MM.1S (cell line): Measurements from ENCODE around the gene BCL3.
A peak's percentile ranks its signal among the peaks of the same experiment; 100 is the strongest.

ENCODE experiments used
- DNase-seq: peaks from one replicate; pipeline ENCODE4 v3.0.0-alpha.2; 2015
- H2AFZ ChIP-seq: fragments of 300-600 bp; sonication (generic); 2 replicates; pipeline ENCODE4 v1.6.0; 2016; ENCODE audit warnings: antibody characterized with exemption, low read length
- H3F3A ChIP-seq: fragments of 300-600 bp; sonication (generic); 2 replicates; pipeline ENCODE4 v1.6.1; 2016; ENCODE audit warnings: mild to moderate bottlenecking, antibody characterized with exemption, low read length, moderate library complexity, mixed read lengths; ENCODE audit not compliant: insufficient read depth
- H3K27ac ChIP-seq: fragments of 300-600 bp; sonication (generic); 2 replicates; pipeline ENCODE4 v1.5.1; 2016; ENCODE audit warnings: mild to moderate bottlenecking, low read length
- H3K27me3 ChIP-seq: fragments of 300-600 bp; sonication (generic); replicated peaks from 2 replicates; pipeline ENCODE4 v1.6.0; 2016; ENCODE audit warnings: low read length; ENCODE audit not compliant: insufficient read depth
- H3K36me3 ChIP-seq: fragments of 300-600 bp; sonication (generic); replicated peaks from 2 replicates; pipeline ENCODE4 v1.6.1; 2016; ENCODE audit warnings: mild to moderate bottlenecking, low read length, mixed read lengths; ENCODE audit not compliant: insufficient read depth
- H3K4me1 ChIP-seq: fragments of 300-600 bp; sonication (generic); 2 replicates; pipeline ENCODE4 v1.6.1; 2016; ENCODE audit warnings: low read length, mixed read lengths
- H3K4me2 ChIP-seq: fragments of 300-600 bp; sonication (generic); 2 replicates; pipeline ENCODE4 v1.6.0; 2016; ENCODE audit warnings: low read depth, low read length
- H3K4me3 ChIP-seq: fragments of 300-600 bp; sonication (generic); 2 replicates; pipeline ENCODE4 v1.5.1; 2016; ENCODE audit warnings: low read length, mixed read lengths
- H3K79me2 ChIP-seq: fragments of 300-600 bp; sonication (generic); 2 replicates; pipeline ENCODE4 v1.6.1; 2016; ENCODE audit warnings: mixed run types, low read length, mixed read lengths
- H3K9ac ChIP-seq: fragments of 300-600 bp; sonication (generic); 2 replicates; pipeline ENCODE4 v1.6.1; 2016; ENCODE audit warnings: low read length, mixed read lengths
- H3K9me2 ChIP-seq: fragments of 300-600 bp; sonication (generic); replicated peaks from 2 replicates; pipeline ENCODE4 v1.6.1; 2016; ENCODE audit warnings: mild to moderate bottlenecking, low read length, mixed read lengths; ENCODE audit not compliant: insufficient read depth
- H3K9me3 ChIP-seq: fragments of 300-600 bp; sonication (generic); replicated peaks from 2 replicates; pipeline ENCODE4 v1.6.1; 2016; ENCODE audit warnings: mild to moderate bottlenecking, low read length, mixed read lengths; ENCODE audit not compliant: insufficient read depth
- H4K20me1 ChIP-seq: fragments of 300-600 bp; sonication (generic); 2 replicates; pipeline ENCODE4 v1.6.1; 2016; ENCODE audit warnings: mild to moderate bottlenecking, low read length, moderate library complexity, mixed read lengths; ENCODE audit not compliant: insufficient read depth
- EZH2 ChIP-seq: fragments of 300-600 bp; sonication (generic); optimal IDR thresholded peaks from 2 replicates; pipeline ENCODE3; 2017; ENCODE audit warnings: low read depth, mild to moderate bottlenecking, antibody characterized with exemption, low read length, mixed read lengths
- EZH2phosphoT487 ChIP-seq: fragments of 300-600 bp; sonication (generic); IDR thresholded peaks from 2 replicates; pipeline ENCODE4 v1.6.1; 2018; ENCODE audit warnings: antibody characterized with exemption, low read length
- TF ChIP-seq, protein P1 (sequence below): fragments of 300-600 bp; sonication (generic); IDR thresholded peaks from 2 replicates; pipeline ENCODE4 v1.5.1; 2016; ENCODE audit warnings: antibody characterized with exemption, low read length, mixed read lengths

BCL3 gene

DNA sequence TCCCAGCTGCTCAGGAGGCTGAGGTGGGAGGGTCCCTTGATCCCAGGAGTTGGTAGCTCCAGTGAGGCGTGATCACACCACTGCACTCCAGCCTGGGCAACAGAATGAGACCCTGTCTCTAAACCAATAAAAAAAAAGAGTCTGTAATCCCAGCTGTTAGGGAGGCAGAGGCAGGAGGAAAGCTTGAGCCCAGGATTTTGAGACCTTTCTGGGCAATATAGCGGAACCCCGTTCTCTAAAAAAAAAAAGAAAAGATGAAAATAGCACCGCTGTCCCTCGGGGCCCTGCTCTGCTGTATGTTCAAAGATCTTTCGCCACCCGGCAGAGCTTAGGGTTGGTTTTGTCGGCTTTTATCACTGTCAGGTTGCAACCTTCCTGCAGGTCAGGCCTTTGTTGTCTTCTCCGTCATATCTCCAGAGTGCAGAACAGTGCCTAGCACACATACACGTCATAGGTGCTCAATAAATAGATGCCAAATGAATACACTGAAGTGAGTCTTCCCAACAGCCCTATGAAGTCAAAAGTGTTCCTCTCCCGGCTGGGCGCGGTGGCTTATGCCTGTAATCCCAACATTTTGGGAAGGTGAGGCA lies 47.0 kb downstream of the BCL3 start:
- no peaks in the 10 kb centered on the region for H3K9me3 ChIP-seq
- no peak overlapping the region for H2AFZ ChIP-seq
- H4K20me1 ChIP-seq = no peaks in the 10 kb centered on the region
- H3K4me1 ChIP-seq = peaks cover 6% of the 10 kb centered on the region
- H3K79me2 ChIP-seq = no peaks in the 10 kb centered on the region
- no peak overlapping the region for H3K4me3 ChIP-seq
- DNase-seq = no peak
- no peak overlapping the region for H3K9ac ChIP-seq
- no peaks in the 10 kb centered on the region; the same call in 1 of the 2 replicates for H3K27me3 ChIP-seq
- no peak overlapping the region for H3K27ac ChIP-seq
- H3K36me3 ChIP-seq = no peaks in the 10 kb centered on the region
- TF ChIP-seq EZH2 = no peak
- TF ChIP-seq, protein P1, sequence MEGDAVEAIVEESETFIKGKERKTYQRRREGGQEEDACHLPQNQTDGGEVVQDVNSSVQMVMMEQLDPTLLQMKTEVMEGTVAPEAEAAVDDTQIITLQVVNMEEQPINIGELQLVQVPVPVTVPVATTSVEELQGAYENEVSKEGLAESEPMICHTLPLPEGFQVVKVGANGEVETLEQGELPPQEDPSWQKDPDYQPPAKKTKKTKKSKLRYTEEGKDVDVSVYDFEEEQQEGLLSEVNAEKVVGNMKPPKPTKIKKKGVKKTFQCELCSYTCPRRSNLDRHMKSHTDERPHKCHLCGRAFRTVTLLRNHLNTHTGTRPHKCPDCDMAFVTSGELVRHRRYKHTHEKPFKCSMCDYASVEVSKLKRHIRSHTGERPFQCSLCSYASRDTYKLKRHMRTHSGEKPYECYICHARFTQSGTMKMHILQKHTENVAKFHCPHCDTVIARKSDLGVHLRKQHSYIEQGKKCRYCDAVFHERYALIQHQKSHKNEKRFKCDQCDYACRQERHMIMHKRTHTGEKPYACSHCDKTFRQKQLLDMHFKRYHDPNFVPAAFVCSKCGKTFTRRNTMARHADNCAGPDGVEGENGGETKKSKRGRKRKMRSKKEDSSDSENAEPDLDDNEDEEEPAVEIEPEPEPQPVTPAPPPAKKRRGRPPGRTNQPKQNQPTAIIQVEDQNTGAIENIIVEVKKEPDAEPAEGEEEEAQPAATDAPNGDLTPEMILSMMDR = no peak
- TF ChIP-seq EZH2phosphoT487 = no peak
- H3K4me2 ChIP-seq = no peak overlapping the region
- no peaks in the 10 kb centered on the region for H3F3A ChIP-seq
- no peaks in the 10 kb centered on the region for H3K9me2 ChIP-seq

DNA sequence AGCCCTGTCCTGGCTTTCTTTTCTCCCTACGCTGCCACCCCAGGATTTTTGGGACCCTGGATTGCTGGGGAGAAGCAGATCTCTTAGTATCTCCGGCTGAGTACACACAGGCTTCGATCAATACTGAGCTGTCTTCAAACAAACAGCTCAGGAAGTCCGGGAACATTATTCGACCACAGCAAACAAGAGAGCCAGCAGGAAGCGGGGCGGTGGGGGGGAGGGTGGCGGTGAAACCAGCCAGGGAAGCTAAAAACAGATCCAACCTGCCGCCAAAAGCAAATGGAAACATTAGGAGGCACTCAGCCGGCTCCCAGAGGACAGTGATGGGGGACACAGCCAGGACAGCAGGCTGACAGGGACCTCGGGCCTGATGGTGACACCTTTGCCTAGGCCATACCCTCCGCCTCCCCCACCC lies 48.2 kb downstream of the BCL3 start:
- no peak overlapping the region for H3K4me2 ChIP-seq

DNA sequence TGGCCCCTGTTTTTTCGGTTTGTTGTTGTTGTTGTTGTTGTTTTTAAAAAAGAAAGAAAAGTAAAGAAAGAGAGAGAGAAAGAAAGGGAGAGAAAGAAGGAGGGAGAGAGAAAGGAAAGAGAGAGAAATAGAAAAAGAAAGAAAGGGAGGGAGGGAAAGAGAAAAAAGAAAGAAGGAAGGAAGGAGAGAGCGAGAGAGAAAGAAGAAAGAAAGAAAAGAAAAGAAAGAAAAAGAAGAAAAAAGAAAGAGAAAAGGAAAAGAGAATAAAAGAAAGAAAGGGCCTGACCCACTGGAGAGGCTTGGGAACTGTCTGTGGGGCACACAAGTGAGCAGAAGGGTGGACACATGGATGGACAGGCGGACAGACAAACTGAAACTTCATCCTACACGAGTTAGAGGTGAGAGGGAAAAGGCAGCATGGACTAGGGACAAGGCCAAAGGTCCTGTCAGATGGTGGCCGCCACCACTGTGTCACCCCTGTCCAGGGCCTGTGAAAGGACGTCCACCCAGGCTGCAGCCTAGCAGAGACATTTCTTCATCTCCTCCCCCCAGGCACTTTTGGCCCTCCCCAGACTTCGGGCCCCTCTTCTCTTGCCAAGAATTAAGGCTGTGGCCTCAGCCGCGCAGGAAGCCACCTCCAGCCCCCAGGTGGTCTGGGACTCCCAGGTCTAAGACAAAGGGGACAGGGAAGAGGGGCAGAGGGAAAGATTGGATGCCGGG lies 51.3 kb downstream of the BCL3 start:
- no peaks in the 10 kb centered on the region for H3K79me2 ChIP-seq
- TF ChIP-seq EZH2 = no peak
- TF ChIP-seq EZH2phosphoT487 = no peak
- TF ChIP-seq, protein P1 = no peak
- H3K4me3 ChIP-seq = no peak overlapping the region
- DNase-seq = no peak
- H3K9me3 ChIP-seq = no peaks in the 10 kb centered on the region
- H3K36me3 ChIP-seq = no peaks in the 10 kb centered on the region
- H4K20me1 ChIP-seq = no peaks in the 10 kb centered on the region
- H3K9ac ChIP-seq = no peak overlapping the region; the same call in 1 of the 2 replicates
- H3K4me2 ChIP-seq = peak overlapping the region; percentile 64
- H3F3A ChIP-seq = no peaks in the 10 kb centered on the region
- peaks cover 12% of the 10 kb centered on the region for H3K4me1 ChIP-seq
- H2AFZ ChIP-seq = peak overlapping the region; percentile 76; the same call in 1 of the 2 replicates
- peaks cover 28% of the 10 kb centered on the region for H3K27me3 ChIP-seq
- no peaks in the 10 kb centered on the region for H3K9me2 ChIP-seq
- no peak overlapping the region for H3K27ac ChIP-seq

More for the DNA sequence above, 48.2 kb downstream of the BCL3 start:
- no peaks in the 10 kb centered on the region for H3F3A ChIP-seq
- H4K20me1 ChIP-seq = no peaks in the 10 kb centered on the region
- H3K9ac ChIP-seq = no peak overlapping the region
- no peaks in the 10 kb centered on the region for H3K9me2 ChIP-seq
- no peak overlapping the region for H2AFZ ChIP-seq
- H3K27ac ChIP-seq = no peak overlapping the region
- no peak for DNase-seq
- TF ChIP-seq, protein P1 = no peak
- TF ChIP-seq EZH2 (no peak), EZH2phosphoT487 (no peak)
- no peak overlapping the region for H3K4me3 ChIP-seq
- no peaks in the 10 kb centered on the region; the same call in 1 of the 2 replicates for H3K27me3 ChIP-seq
- H3K36me3 ChIP-seq = no peaks in the 10 kb centered on the region
- no peaks in the 10 kb centered on the region for H3K79me2 ChIP-seq
- peaks cover 6% of the 10 kb centered on the region for H3K4me1 ChIP-seq
- no peaks in the 10 kb centered on the region for H3K9me3 ChIP-seq
